SK-N-MC (cell line): ENCODE results near the gene SPEM1.

Source experiments
- EZH2 ChIP-seq: fragments of 200-600 bp; sonication (generic); IDR thresholded peaks from one replicate; pipeline ENCODE4 v1.6.1; 2017; ENCODE audit warnings: antibody characterized with exemption
- POLR2AphosphoS5 ChIP-seq: IDR thresholded peaks from 2 replicates; pipeline ENCODE4 v1.6.1; 2012; ENCODE audit warnings: mild to moderate bottlenecking, low read depth, low read length, borderline replicate concordance

DNA sequence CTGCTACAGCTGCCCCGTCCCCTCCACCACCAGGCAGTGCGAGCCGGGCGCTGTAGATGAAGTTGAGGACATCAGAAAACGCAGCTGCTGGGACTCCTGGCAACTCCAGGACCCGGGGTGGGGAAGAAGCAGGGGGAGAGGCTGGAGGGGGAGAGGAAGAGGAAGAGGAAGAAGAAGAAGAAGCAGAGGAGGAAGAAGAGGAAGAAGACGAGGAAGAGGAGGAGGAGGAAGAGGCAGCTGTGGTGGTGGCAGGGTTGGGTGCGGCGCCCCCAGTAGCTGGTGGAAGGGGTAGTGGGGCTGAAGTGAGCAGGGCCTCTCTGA is 46.2 kb downstream of the SPEM1 start:
- no peak for TF ChIP-seq EZH2
- TF ChIP-seq POLR2AphosphoS5 = no peak
